ENCODE measurements around the gene RBFOX2.

- TF ChIP-seq CTCF (IDR thresholded peaks at IDR 0.05) = no peak
- no peak for TF ChIP-seq POLR2A (IDR thresholded peaks at IDR 0.05)
These were observed 23.9 kb upstream of the RBFOX2 start for GRCh38 chr22:36052505-36052941.

Measured in adrenal gland (tissue), 5 donors.